C4-2B (cell line): ENCODE results near the gene SSBP2.

Source experiments
- H3K27ac ChIP-seq: fragments of 450-650 bp; 2 replicates; pipeline ENCODE4 v1.5.1; 2017
- CTCF ChIP-seq: fragments of 450-650 bp; conservative IDR thresholded peaks from 2 replicates; pipeline ENCODE4 v1.5.1; 2017; ENCODE audit warnings: mild to moderate bottlenecking
- ZFX ChIP-seq: fragments of 450-650 bp; IDR thresholded peaks from 2 replicates; pipeline ENCODE4 v1.6.1; 2017

SSBP2 gene

GRCh38 chr5:81429363-81429762 is 321.5 kb downstream of the SSBP2 start:
- TF ChIP-seq CTCF: no peak
- no peak for TF ChIP-seq ZFX
- no peak overlapping the region for H3K27ac ChIP-seq

GRCh38 chr5:81428861-81429260 is 322.0 kb downstream of the SSBP2 start:
- no peak for TF ChIP-seq CTCF
- TF ChIP-seq ZFX: no peak
- no peak overlapping the region for H3K27ac ChIP-seq

GRCh38 chr5:81428446-81428845 is 322.5 kb downstream of the SSBP2 start:
- no peak overlapping the region for H3K27ac ChIP-seq
- TF ChIP-seq CTCF: no peak
- TF ChIP-seq ZFX: no peak

GRCh38 chr5:81427566-81427965 is 323.3 kb downstream of the SSBP2 start:
- H3K27ac ChIP-seq: no peak overlapping the region
- TF ChIP-seq CTCF (no peak), ZFX (no peak)

- H3K27ac ChIP-seq: no peak overlapping the region
- TF ChIP-seq CTCF (no peak), ZFX (no peak)
These were observed 324.4 kb downstream of the SSBP2 start for GRCh38 chr5:81426359-81427030.

- H3K27ac ChIP-seq: no peak overlapping the region
- no peak for TF ChIP-seq ZFX
- TF ChIP-seq CTCF: peak; percentile 77
These were observed 325.3 kb downstream of the SSBP2 start for GRCh38 chr5:81425569-81425968.

- no peak overlapping the region for H3K27ac ChIP-seq
- TF ChIP-seq CTCF: no peak
These were observed 326.2 kb downstream of the SSBP2 start for GRCh38 chr5:81424728-81425127.
